HG03159 (cell line): ENCODE data around the gene S100A4.

Experiments
- ATAC-seq: cut with Tn5 transposase; IDR thresholded peaks from one replicate; pipeline ENCODE4 v1.9.1; 2021; ENCODE audit warnings: mild to moderate bottlenecking, moderate library complexity; ENCODE audit not compliant: unreplicated experiment

S100A4 gene

GRCh38 chr1:153513023-153513422 is 32.6 kb downstream of the S100A4 start:
- ATAC-seq, result no peak

GRCh38 chr1:153510984-153511410 is 34.6 kb downstream of the S100A4 start:
- ATAC-seq, result no peak

- no peak for ATAC-seq
These were observed 35.8 kb downstream of the S100A4 start for GRCh38 chr1:153509729-153510354.

GRCh38 chr1:153509036-153509435 is 36.6 kb downstream of the S100A4 start:
- no peak for ATAC-seq

GRCh38 chr1:153507926-153508583 is 37.6 kb downstream of the S100A4 start:
- ATAC-seq, result no peak

GRCh38 chr1:153506831-153507413 is 38.7 kb downstream of the S100A4 start:
- ATAC-seq, result no peak

- ATAC-seq, result no peak
These were observed 39.2 kb downstream of the S100A4 start for GRCh38 chr1:153506386-153506785.

GRCh38 chr1:153505576-153505975 is 40.0 kb downstream of the S100A4 start:
- ATAC-seq, result no peak

GRCh38 chr1:153503766-153504165 is 41.8 kb downstream of the S100A4 start:
- ATAC-seq, result no peak

GRCh38 chr1:153498746-153499145 is 46.9 kb downstream of the S100A4 start:
- ATAC-seq, result no peak

GRCh38 chr1:153495536-153495935 is 50.1 kb downstream of the S100A4 start:
- no peak for ATAC-seq

- no peak for ATAC-seq
These were observed 50.5 kb downstream of the S100A4 start for GRCh38 chr1:153494976-153495535.
